Stomach (tissue), 9 donors: ENCODE data around the gene TENM3. TPM values are rescaled to one million over a fixed set of nuclear protein-coding genes. Genes with fewer than 3 reads are reported as not detected.
A peak's percentile ranks its signal among the peaks of the same experiment; 100 is the strongest.

Experiments
- DNase-seq, 2 donors: peaks; one replicate each; pipeline versions ENCODE4 v3.0.0 to v3.0.0-alpha.2; 2013 to 2019
- H3K27ac ChIP-seq, 5 donors: fragments of 200-600 bp in 4 of 5; sonication (generic) in 4 of 5; one replicate each; pipeline ENCODE4 v1.5.1; 2013 to 2019; ENCODE audit warnings: mild to moderate bottlenecking in 1 of 5, moderate library complexity in 1 of 5
- H3K27me3 ChIP-seq, 3 donors: fragments of 200-600 bp; sonication (generic); one replicate each; pipeline ENCODE4 v1.5.1; 2017 to 2019; ENCODE audit warnings: mixed run types in 1 of 3
- H3K36me3 ChIP-seq, 4 donors: fragments of 200-600 bp; sonication (generic); 1 replicate in 3 of 4; 2 replicates in 1 of 4; pipeline ENCODE4 v1.5.1; 2016 to 2019
- H3K4me1 ChIP-seq, 4 donors: fragments of 200-600 bp; sonication (generic); one replicate each; pipeline ENCODE4 v1.5.1; 2016 to 2019
- H3K4me3 ChIP-seq, 4 donors: fragments of 200-600 bp; sonication (generic) in 3 of 4; one replicate each; pipeline ENCODE4 v1.5.1; 2016 to 2019; ENCODE audit warnings: mild to moderate bottlenecking in 1 of 4
- H3K9me3 ChIP-seq, 4 donors: fragments of 200-600 bp; sonication (generic); one replicate each; pipeline ENCODE4 v1.5.1; 2016 to 2019
- CTCF ChIP-seq, 7 experiments: fragments of 450-650 bp in 4 of 7; fragments of 200-600 bp in 3 of 7; sonication (generic) in 3 of 7; IDR thresholded peaks; one replicate each; pipeline ENCODE4 v1.5.1; 2016 to 2019; ENCODE audit warnings: antibody characterized with exemption in 7 of 7, control low read depth in 2 of 7, mild to moderate bottlenecking in 1 of 7
- EP300 ChIP-seq: sonication (generic); formaldehyde crosslinking; IDR thresholded peaks from one replicate; pipeline ENCODE4 v1.6.1; 2017; ENCODE audit warnings: antibody characterized with exemption
- POLR2A ChIP-seq, 4 donors: fragments of 450-650 bp; IDR thresholded peaks; one replicate each; pipeline ENCODE4 v1.6.1; 2016; ENCODE audit warnings: antibody characterized with exemption in 4 of 4, control low read depth in 2 of 4, mild to moderate bottlenecking in 1 of 4, moderate library complexity in 1 of 4
- POLR2AphosphoS5 ChIP-seq, 3 donors: sonication (generic); formaldehyde crosslinking; IDR thresholded peaks; one replicate each; pipeline ENCODE4 v1.6.1; 2016; ENCODE audit warnings: antibody characterized with exemption in 3 of 3
- WGBS, 5 donors: extraction: QIAGEN DNeasy Blood & Tissue Kit in 3 of 5; methylation state at CpG; one replicate each; pipeline versions ENCODE4 v1.1.5 to v1.1.7; 2013 to 2018; 5-methylcytosine and 5-hydroxymethylcytosine counted together
- intact Hi-C: fragments of 100-400 bp; cut with DNase I; formaldehyde crosslinking; loops from one replicate; pipeline ENCODE4 v1.15.1; 2023; ENCODE audit warnings: low total_unique reads
- polyA plus RNA-seq, 3 donors: library from polyadenylated mRNA; stranded (reverse); fragments of 200-250 nt; gene quantifications; one replicate each; pipeline ENCODE4 v1.2.3, GENCODE V29; 2013
- total RNA-seq, 5 donors: library from RNA; depleted of rRNA; stranded (reverse); fragments of >200 nt; gene quantifications; one replicate each; pipeline versions ENCODE4 v1.1.0 to v1.2.3, GENCODE V29; 2014 to 2016
- donor health status: healthy with polysubstance abuse.
- donor health status: Bipolar disorder and iron deficiency.
- donor health status: healthy.

The TENM3 gene
- total and polyA plus RNA-seq, 8 donors = under 0.01 to 8.3 (median 0.44) TPM

GRCh38 chr4:182678590-182678989 lies 435.4 kb downstream of the TENM3 start:
- no peaks in the 10 kb centered on the region for H3K27me3 ChIP-seq
- H3K4me1 ChIP-seq = no peaks in the 10 kb centered on the region
- no peak for DNase-seq
- H3K27ac ChIP-seq = no peak overlapping the region
- TF ChIP-seq POLR2A (IDR thresholded peaks at IDR 0.05) (no peak), CTCF (IDR thresholded peaks at IDR 0.05) (no peak)
- H3K36me3 ChIP-seq = no peaks in the 10 kb centered on the region
- intact Hi-C loops = no loop called here
- no peaks in the 10 kb centered on the region for H3K9me3 ChIP-seq
- no peak overlapping the region for H3K4me3 ChIP-seq
- WGBS, 5 donors = 88 to 93% (median 91%) methylated on average over 4 of the region's 4 CpGs

GRCh38 chr4:182679533-182679932 lies 436.3 kb downstream of the TENM3 start:
- Histone ChIP-seq H3K27me3 (no peaks in the 10 kb centered on the region), H3K4me1 (no peaks in the 10 kb centered on the region), H3K4me3 (no peak overlapping the region), H3K27ac (no peak overlapping the region), H3K9me3 (no peaks in the 10 kb centered on the region), H3K36me3 (no peaks in the 10 kb centered on the region)
- TF ChIP-seq CTCF (IDR thresholded peaks at IDR 0.05) = no peak
- TF ChIP-seq EP300 = no peak
- no peak for TF ChIP-seq POLR2A (IDR thresholded peaks at IDR 0.05)
- TF ChIP-seq POLR2AphosphoS5 (IDR thresholded peaks at IDR 0.05) = no peak
- intact Hi-C loops = no loop called here
- DNase-seq = peak in 1 of 2 donors; percentile 10
- 78 to 87% (median 83%) methylated on average over 11 of the region's 11 CpGs for WGBS, 5 donors

GRCh38 chr4:182680234-182680653 lies 437.0 kb downstream of the TENM3 start:
- Histone ChIP-seq H3K27me3 (no peaks in the 10 kb centered on the region), H3K27ac (no peak overlapping the region), H3K4me3 (no peak overlapping the region), H3K36me3 (no peaks in the 10 kb centered on the region), H3K9me3 (no peaks in the 10 kb centered on the region), H3K4me1 (no peaks in the 10 kb centered on the region)
- intact Hi-C loops = no loop called here
- peak in 1 of 2 donors; percentile 24 for DNase-seq
- no peak for TF ChIP-seq EP300
- TF ChIP-seq CTCF (IDR thresholded peaks at IDR 0.05) = no peak
- TF ChIP-seq POLR2A (IDR thresholded peaks at IDR 0.05) = no peak
- TF ChIP-seq POLR2AphosphoS5 (IDR thresholded peaks at IDR 0.05) = no peak
- 57 to 70% (median 65%) methylated on average over 15 of the region's 15 CpGs for WGBS, 5 donors

GRCh38 chr4:182683661-182684060 lies 440.5 kb downstream of the TENM3 start:
- H3K4me3 ChIP-seq = no peak overlapping the region
- no peaks in the 10 kb centered on the region for H3K36me3 ChIP-seq
- intact Hi-C loops = no loop called here
- no peaks in the 10 kb centered on the region for H3K27me3 ChIP-seq
- no peaks in the 10 kb centered on the region for H3K9me3 ChIP-seq
- no peak for DNase-seq
- WGBS, 5 donors = 70 to 74% (median 71%) methylated on average over 5 of the region's 5 CpGs
- TF ChIP-seq EP300 = no peak
- no peak for TF ChIP-seq POLR2A (IDR thresholded peaks at IDR 0.05)
- H3K27ac ChIP-seq = no peak overlapping the region
- H3K4me1 ChIP-seq = no peaks in the 10 kb centered on the region

GRCh38 chr4:182684796-182685195 lies 441.6 kb downstream of the TENM3 start:
- TF ChIP-seq POLR2A (IDR thresholded peaks at IDR 0.05) (no peak), EP300 (no peak), POLR2AphosphoS5 (IDR thresholded peaks at IDR 0.05) (no peak), CTCF (IDR thresholded peaks at IDR 0.05) (no peak)
- H3K4me1 ChIP-seq = no peaks in the 10 kb centered on the region

More at GRCh38 chr4:182684796-182685195, 441.6 kb downstream of the TENM3 start:
- DNase-seq = no peak
- no peaks in the 10 kb centered on the region for H3K36me3 ChIP-seq
- H3K9me3 ChIP-seq = no peaks in the 10 kb centered on the region
- no peak overlapping the region for H3K4me3 ChIP-seq
- H3K27ac ChIP-seq = no peak overlapping the region
- no peaks in the 10 kb centered on the region for H3K27me3 ChIP-seq
- intact Hi-C loops = no loop called here
